Erythroblast (primary cell): ENCODE measurements around the gene NBL1.
"Not testable (repeated sequence)": the region's sequence is repeated elsewhere in the genome, so short reads cannot be mapped to it uniquely, and the experiment has no call there.

Source experiments
- DNase-seq, 2 experiments: peaks; one replicate each; lab custom pipeline; 2025; lab: John Stamatoyannopoulos, UW
- GATA1 ChIP-seq: IDR thresholded peaks from 2 replicates; pipeline ENCODE4 v1.6.1; 2011; ENCODE audit warnings: low read depth, mild to moderate bottlenecking, control low read depth, low read length, moderate library complexity
- POLR2A ChIP-seq: IDR thresholded peaks from 2 replicates; pipeline ENCODE4 v1.6.1; 2011; ENCODE audit warnings: mild to moderate bottlenecking, low read length

Gene NBL1

GRCh38 chr1:19615438-19615837 lies 28.7 kb upstream of the NBL1 start:
- DNase-seq, result no peak

GRCh38 chr1:19616489-19616888 lies 27.6 kb upstream of the NBL1 start:
- TF ChIP-seq GATA1 (no peak), POLR2A (no peak)
- no peak for DNase-seq

More at GRCh38 chr1:19615438-19615837, 28.7 kb upstream of the NBL1 start:
- no peak for TF ChIP-seq GATA1

GRCh38 chr1:19617376-19617775 lies 26.7 kb upstream of the NBL1 start:
- no peak for DNase-seq
- TF ChIP-seq GATA1, result no peak

DNA sequence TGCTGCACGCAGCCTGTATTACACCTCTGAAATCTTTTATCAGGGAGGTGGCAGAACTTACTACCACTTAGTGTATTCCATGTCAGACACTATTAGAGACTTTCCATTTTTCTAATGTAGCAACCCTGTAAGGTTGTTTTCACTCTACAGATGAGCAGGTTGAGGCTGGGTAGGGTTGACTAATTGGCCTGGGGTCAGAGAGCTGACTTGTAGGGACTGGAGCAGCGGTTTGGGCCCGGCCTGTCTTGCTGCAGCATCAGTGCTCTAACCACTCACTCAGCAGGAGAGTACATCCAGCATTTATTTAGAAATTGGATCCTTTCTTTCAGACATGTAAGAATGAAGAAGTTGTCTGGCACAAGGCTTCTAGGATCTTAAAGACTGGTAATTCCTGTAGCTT lies 25.7 kb upstream of the NBL1 start:
- no peak for TF ChIP-seq POLR2A
- TF ChIP-seq GATA1, result no peak

GRCh38 chr1:19619697-19620384 lies 24.3 kb upstream of the NBL1 start:
- TF ChIP-seq GATA1 (no peak), POLR2A (no peak)
- no peak for DNase-seq

More for the DNA sequence above, 25.7 kb upstream of the NBL1 start:
- no peak for DNase-seq

DNA sequence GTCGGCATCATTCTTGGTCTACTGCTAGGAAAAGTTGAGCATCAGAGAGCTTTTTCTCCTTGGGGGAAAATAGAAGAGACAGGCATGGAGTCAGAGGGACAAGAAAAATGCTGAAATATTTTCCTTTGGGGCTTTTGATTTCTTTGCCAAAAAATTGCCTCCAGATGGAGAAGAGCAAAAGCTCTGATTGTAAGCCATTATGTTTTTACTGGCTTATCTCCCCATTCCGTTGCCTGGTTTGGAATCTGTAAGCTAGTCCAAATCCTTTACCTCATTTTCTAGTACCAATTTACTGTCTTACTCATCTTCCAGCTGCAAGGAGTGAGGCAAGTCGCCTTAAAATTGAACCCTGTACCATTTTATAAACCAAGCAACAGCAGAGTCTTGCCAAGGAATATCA lies 23.3 kb upstream of the NBL1 start:
- TF ChIP-seq POLR2A, result no peak
- no peak for TF ChIP-seq GATA1
- DNase-seq, result no peak

DNA sequence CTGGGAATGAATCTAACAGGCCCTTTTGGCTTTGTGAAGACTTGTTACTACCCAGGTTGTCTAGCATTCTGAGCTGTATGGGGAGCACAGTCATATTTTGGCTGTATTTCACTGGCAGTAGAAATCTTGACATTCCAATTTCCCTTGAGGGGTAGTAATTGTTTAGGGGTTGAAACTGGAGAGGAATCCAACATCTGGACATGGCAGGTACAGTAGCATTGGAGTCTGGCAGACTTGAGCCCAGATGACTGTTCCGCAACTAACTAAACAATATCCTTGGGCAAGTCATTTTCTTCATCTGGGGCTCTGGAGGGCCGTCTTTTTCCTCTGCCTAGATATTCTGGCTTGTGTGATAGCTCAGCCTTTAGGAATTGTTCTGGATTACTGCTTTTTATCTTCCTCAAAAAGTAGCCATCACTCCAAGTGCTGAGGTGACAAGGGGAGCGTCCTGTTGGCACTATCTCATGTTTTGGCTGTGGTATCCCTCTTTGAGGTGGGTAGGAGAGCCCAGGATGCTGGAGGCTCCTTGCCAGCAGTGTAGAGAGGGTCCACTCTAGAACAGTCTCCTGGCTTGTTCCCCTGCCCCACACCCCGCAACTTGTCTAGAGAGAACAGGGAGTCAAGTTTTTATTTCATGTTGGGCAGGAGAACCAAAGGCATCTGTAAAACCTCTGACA lies 22.7 kb upstream of the NBL1 start:
- DNase-seq, result no peak
- TF ChIP-seq GATA1 (no peak), POLR2A (no peak)

DNA sequence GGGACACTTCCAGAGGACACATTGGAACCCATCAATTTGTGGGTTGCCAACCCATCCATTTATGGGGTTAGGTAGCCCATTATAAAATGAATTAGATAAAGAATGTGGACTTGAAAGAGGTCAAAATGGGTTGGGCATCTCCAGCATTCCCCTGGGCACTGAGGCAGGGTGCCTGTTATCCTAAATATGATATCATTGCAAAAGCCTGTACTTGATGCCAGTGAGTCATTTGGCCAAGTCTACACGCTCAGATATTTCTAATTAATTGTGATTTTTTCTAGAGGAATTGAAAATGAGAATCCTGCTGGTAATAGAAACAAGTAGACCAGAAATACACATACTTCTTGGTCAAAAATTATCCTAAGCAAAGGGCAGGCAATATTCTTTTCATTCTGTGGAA lies 21.9 kb upstream of the NBL1 start:
- DNase-seq, result no peak
- TF ChIP-seq GATA1, result no peak
- TF ChIP-seq POLR2A, result no peak

DNA sequence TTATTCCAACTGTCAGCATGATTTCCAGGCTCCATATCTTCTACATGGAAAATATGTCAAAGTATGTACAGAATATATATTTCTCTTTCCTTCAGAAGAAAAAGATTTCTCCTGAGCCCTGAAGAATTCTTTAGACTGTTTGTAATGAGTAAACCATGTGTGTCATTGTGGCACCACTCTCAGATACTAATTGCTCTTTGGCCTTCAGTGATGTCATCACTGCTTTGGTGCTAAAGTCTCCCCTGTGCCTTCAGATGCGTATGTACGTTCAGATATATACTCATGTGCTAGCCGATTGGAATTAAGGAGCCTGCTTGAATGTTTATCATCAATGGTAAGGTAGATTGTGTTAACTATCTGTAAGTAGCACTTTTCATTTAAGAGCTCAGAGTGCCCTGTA lies 20.6 kb upstream of the NBL1 start:
- TF ChIP-seq POLR2A (no peak), GATA1 (no peak)
- no peak for DNase-seq

DNA sequence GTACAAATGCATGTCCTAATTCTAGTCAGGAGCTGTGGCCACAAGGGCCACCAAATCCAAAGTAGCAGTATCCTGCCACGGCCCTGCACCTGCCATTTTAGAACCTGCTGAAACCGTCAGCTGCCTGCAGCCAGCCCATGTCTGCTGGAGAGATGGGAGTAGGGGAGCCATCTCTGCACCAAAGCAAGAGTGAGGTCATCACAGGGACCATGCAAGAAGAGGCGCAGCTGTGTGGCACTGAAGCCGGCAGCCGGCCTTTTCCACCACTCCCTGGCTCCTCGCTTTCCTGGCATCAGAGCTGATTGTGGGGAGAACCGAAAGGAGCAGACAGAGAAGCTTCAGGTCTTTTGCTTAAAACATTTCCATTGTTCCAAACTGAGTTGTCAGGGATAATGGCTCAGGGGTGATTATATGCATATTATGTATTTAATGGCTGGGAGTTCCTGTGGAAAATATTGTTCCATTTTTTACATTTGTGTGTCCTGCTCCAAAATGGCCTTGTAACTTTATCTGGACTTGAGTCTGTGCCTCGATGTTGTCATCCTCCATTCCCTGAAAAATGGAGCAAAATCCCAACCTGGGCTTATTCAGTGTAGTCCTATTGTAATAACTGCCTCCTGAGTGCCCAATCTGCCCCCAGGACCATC lies 18.7 kb upstream of the NBL1 start:
- no peak for TF ChIP-seq GATA1
- DNase-seq, result no peak

DNA sequence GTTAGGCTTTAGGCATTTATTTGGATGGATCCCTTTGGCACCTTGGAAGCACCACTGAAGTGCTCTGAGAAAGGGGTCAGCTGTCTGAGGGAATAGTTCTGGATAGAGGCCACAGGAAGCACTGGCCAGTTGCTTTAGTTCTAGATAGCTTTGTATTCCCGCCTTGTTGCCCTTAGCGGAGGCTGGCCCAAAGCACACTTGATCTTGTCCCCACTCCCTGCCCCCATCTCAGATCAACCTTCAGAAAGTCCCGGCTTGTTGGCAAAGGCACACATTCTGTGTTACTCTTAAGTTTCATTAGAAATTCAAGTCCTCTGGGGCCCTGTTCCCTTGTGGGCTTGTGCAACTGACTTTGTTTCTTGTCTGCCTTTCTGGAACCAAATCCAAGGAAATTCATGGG lies 15.2 kb upstream of the NBL1 start:
- TF ChIP-seq GATA1 (no peak), POLR2A (no peak)
- no peak for DNase-seq

DNA sequence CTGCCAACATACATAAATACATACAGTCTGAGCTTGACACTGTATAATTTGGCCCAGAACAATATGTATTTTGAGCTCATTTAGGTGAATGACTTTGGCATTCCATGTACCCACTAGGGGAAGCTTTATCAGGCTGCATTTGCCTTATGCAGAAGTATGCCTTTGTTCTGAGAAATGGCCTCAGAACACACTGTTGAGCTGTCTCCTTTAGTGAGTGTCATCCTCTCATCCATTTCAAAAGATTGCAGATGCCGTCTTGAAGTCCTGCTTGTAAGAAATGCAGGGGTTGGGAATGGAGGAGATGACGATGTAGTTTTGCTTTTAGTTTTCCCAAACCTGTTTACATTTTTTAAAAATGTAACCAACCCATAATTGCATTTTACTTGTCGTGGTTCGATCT lies 14.8 kb upstream of the NBL1 start:
- DNase-seq, result no peak

GRCh38 chr1:19630192-19630591 lies 13.9 kb upstream of the NBL1 start:
- DNase-seq, result not testable (repeated sequence)

More for the DNA sequence above, 14.8 kb upstream of the NBL1 start:
- TF ChIP-seq POLR2A, result no peak
- no peak for TF ChIP-seq GATA1

DNA sequence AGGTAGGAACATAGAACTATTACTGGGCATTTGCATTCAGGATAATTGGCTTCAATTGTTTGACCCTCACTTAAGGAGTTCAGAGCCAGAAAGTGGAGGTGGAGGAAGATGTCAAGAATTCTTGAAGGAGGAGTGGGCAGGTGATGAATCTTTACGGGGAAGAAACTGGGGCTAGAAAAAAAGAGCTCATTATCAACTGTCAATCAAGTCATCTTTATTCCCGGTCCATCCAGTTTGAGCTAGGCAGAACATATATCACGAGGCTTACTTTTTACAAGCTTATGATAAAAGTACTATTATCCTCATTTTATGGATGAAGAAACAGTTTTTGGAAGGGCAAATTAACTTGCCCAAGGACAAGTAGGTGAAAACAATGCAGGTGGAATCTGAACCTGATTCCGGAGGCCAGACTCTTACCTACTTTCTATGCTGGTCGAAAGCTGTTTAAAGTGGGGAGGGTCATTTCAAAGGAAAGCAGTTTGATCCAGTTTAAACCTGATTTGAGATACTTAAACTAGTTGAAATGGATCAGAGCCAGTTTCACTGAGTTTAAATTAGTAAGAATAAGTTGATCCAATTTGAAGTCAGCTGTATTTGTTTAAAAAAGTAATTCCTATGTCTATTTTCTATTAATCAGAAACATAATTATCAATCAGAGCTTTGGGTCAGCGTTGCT lies 13.3 kb upstream of the NBL1 start:
- no peak for TF ChIP-seq POLR2A
- TF ChIP-seq GATA1, result no peak
- DNase-seq, result no peak
